Thymus (tissue), 11 donors: ENCODE data around the gene KIF2A. TPM values are rescaled to one million over a fixed set of nuclear protein-coding genes. Genes with fewer than 3 reads are reported as not detected.
A peak's percentile ranks its signal among the peaks of the same experiment; 100 is the strongest.

Source experiments
- DNase-seq, 9 donors: peaks; one replicate each; pipeline ENCODE4 v3.0.0-alpha.2; 2013; ENCODE audit warnings: low spot score in 9 of 9, low read depth in 6 of 9, missing footprints in 1 of 9
- H3K27ac ChIP-seq, 2 donors: one replicate each; pipeline ENCODE4 v1.5.1; 2013; ENCODE audit warnings: control low read depth in 1 of 2, low read depth in 1 of 2, low read length in 1 of 2, mild to moderate bottlenecking in 1 of 2, moderate library complexity in 1 of 2
- H3K27me3 ChIP-seq, 2 donors: one replicate each; pipeline ENCODE4 v1.5.1; 2013; ENCODE audit warnings: low read length in 1 of 2; ENCODE audit not compliant: control insufficient read depth in 2 of 2, insufficient read depth in 1 of 2
- H3K36me3 ChIP-seq, 2 donors: one replicate each; pipeline ENCODE4 v1.5.1; 2013; ENCODE audit warnings: low read length in 1 of 2, mild to moderate bottlenecking in 1 of 2, moderate library complexity in 1 of 2; ENCODE audit not compliant: control insufficient read depth in 2 of 2, insufficient read depth in 2 of 2
- H3K4me1 ChIP-seq, 2 donors: one replicate each; pipeline ENCODE4 v1.5.1; 2013; ENCODE audit warnings: low read length in 2 of 2; ENCODE audit not compliant: control insufficient read depth in 2 of 2, insufficient read depth in 2 of 2
- H3K4me3 ChIP-seq, 2 donors: one replicate each; pipeline ENCODE4 v1.5.1; 2013; ENCODE audit warnings: low read length in 2 of 2, control low read depth in 1 of 2, mild to moderate bottlenecking in 1 of 2
- H3K9me3 ChIP-seq, 2 donors: one replicate each; pipeline ENCODE4 v1.5.1; 2013; ENCODE audit warnings: low read length in 1 of 2, mild to moderate bottlenecking in 1 of 2; ENCODE audit not compliant: control insufficient read depth in 2 of 2, insufficient read depth in 1 of 2
- WGBS: extraction: QIAGEN DNeasy Blood & Tissue Kit; methylation state at CpG from one replicate; pipeline ENCODE4 v1.1.7; 2013; 5-methylcytosine and 5-hydroxymethylcytosine counted together
- polyA plus RNA-seq: library from polyadenylated mRNA; stranded (reverse); fragments of 200-250 nt; gene quantifications from one replicate; pipeline ENCODE4 v1.2.3, GENCODE V29; 2013
- total RNA-seq: library from RNA; stranded (reverse); fragments of 120-200 nt; gene quantifications from one replicate; pipeline ENCODE4 v1.2.4, GENCODE V29; 2013
- donor health status: healthy.

Gene KIF2A
- total and polyA plus RNA-seq, 2 donors = 14.7 to 70.5 TPM

DNA sequence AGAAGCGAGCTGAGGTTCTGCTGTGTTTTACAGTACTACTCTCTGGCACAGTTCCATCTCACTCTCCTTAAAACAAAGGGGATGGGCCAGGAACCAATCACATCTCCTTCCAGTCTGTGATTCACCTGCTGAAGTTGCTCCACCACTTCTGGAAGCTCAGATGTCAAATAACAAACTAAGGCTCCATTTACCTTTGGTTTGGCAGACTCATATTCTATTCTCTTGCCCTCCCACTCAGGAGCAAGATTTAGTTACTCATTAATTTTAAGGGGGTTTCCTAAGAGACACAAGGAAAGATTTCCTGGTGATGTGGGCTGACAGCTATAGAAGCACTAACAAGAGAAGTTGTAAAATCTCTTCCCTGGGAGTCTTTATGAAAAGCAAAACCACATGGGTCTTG is 37.8 kb upstream of the KIF2A start:
- no peak overlapping the region for H3K4me3 ChIP-seq
- no peaks in the 10 kb centered on the region for H3K9me3 ChIP-seq
- no peaks in the 10 kb centered on the region for H3K27me3 ChIP-seq
- H3K36me3 ChIP-seq = no peaks in the 10 kb centered on the region
- peak overlapping the region in 1 of 2 donors; percentile 26 for H3K27ac ChIP-seq
- DNase-seq = peak in 2 of 9 donors; percentile 16 to 35
- no peaks in the 10 kb centered on the region for H3K4me1 ChIP-seq
- 88% methylated on average over 1 of the region's 1 CpG for WGBS

DNA sequence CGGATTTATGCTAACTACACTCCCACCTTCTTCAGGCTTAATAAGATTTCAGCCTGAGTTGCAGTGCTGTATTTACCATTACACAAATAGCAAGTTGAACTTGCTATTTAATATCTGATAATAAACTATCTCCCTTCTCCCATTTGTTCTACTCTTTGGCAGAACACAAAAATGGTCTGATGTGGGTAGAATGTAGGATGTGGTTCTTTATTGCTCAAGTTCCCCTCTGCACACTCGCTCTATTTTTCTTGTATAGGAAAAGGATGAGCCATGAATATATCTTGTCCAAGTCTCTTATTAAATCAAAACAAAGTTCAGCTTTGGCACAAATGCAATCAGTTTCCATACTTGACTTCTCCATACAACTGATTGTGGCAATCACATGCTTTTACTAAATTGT is 37.2 kb upstream of the KIF2A start:
- Histone ChIP-seq H3K27ac (peak overlapping the region in 1 of 2 donors; percentile 26), H3K27me3 (no peaks in the 10 kb centered on the region), H3K4me3 (no peak overlapping the region), H3K9me3 (no peaks in the 10 kb centered on the region), H3K4me1 (no peaks in the 10 kb centered on the region), H3K36me3 (no peaks in the 10 kb centered on the region)
- 58% methylated on average over 2 of the region's 2 CpGs for WGBS
- DNase-seq = peak in 1 of 9 donors; percentile 40

DNA sequence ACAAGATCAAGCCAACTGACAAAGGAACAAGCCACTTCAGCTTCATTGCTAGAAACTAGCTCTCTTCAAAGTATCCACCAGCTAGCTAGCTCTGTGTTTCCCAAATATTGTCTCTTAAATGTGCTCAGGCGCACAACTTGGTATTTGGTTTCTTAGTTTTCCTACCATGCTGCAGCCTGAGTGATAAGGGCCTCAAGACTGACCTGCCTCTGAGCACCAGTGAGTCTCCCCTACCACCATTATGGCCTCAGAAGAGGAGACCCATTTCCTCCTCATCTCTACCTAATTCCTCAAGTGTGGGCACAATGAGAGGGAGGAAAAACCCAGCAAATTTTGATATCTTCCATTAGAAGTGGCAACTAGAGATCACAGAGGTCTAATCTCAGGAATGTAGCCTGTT is 34.6 kb upstream of the KIF2A start:
- Histone ChIP-seq H3K4me3 (no peak overlapping the region), H3K27ac (no peak overlapping the region), H3K4me1 (no peaks in the 10 kb centered on the region), H3K9me3 (no peaks in the 10 kb centered on the region), H3K27me3 (no peaks in the 10 kb centered on the region), H3K36me3 (no peaks in the 10 kb centered on the region)
- 96% methylated on average over 1 of the region's 1 CpG for WGBS
- no peak for DNase-seq

DNA sequence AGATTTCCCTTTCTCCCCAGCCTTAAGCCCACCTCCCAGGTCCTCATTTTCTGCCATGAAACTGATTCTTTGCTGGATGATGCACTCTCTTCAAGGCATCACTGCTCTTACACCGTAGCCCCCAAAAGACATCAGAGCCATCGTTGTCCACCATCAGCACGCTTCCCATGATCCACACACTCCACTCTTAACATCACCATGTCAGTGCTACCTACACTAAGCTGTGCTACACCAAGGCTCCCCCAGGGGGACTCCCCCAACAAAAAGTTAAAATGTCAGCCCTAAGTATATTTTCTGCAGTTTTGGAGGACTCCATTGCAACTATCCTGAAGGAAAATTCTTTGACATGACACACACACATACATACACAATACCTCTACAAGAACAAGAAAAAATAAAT is 34.1 kb upstream of the KIF2A start:
- H3K36me3 ChIP-seq = no peaks in the 10 kb centered on the region
- H3K27ac ChIP-seq = no peak overlapping the region
- H3K4me1 ChIP-seq = no peaks in the 10 kb centered on the region
- 98% methylated on average over 3 of the region's 3 CpGs for WGBS
- no peak for DNase-seq
- H3K4me3 ChIP-seq = no peak overlapping the region
- H3K27me3 ChIP-seq = no peaks in the 10 kb centered on the region
- H3K9me3 ChIP-seq = no peaks in the 10 kb centered on the region

DNA sequence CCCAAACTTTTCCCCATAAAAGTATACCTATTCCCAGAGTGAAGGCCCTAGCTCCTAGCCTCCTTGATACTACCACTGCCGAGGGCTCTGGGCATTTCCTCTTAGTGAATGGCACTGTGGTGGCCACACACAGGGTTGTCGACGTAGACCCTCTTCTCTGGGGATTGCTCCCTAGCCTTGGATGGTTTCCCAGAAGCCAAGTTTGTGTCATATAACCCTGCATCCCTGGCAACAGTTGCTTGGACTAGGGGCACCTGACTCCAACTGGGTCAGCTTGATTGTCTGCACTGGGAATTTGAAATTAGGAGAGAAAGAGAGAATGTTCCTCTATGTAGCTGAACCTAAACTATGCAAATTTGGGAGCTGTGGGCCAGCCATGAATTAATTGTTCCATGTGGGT is 32.3 kb upstream of the KIF2A start:
- H3K27me3 ChIP-seq = no peaks in the 10 kb centered on the region
- H3K27ac ChIP-seq = no peak overlapping the region
- H3K9me3 ChIP-seq = no peaks in the 10 kb centered on the region
- no peaks in the 10 kb centered on the region for H3K36me3 ChIP-seq
- no peak overlapping the region for H3K4me3 ChIP-seq
- H3K4me1 ChIP-seq = no peaks in the 10 kb centered on the region
- 97% methylated on average over 3 of the region's 3 CpGs for WGBS
- no peak for DNase-seq

DNA sequence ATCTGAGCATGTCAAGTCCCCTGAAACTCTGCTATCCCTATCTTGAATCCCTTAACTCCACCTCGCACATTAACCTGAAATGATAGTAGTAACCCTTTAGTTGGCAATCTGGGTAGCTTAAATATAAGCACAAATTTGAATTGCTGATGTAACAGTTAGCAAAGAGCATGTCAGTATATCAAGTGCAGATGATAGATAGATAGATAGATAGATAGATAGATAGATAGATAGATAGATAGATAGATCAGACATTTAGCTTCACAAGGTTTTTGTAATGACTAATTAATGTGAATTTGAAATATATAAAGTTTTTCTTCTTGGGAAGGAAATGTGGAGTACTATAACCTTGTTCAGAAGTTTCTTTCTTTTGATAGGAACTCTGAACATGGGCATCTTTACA is 30.4 kb upstream of the KIF2A start:
- no peaks in the 10 kb centered on the region for H3K27me3 ChIP-seq
- no peak for DNase-seq
- no peak overlapping the region for H3K27ac ChIP-seq
- 100% methylated on average over 1 of the region's 1 CpG for whole genome bisulfite sequencing
- H3K9me3 ChIP-seq = no peaks in the 10 kb centered on the region
- H3K36me3 ChIP-seq = no peaks in the 10 kb centered on the region
- H3K4me3 ChIP-seq = no peak overlapping the region
- no peaks in the 10 kb centered on the region for H3K4me1 ChIP-seq

DNA sequence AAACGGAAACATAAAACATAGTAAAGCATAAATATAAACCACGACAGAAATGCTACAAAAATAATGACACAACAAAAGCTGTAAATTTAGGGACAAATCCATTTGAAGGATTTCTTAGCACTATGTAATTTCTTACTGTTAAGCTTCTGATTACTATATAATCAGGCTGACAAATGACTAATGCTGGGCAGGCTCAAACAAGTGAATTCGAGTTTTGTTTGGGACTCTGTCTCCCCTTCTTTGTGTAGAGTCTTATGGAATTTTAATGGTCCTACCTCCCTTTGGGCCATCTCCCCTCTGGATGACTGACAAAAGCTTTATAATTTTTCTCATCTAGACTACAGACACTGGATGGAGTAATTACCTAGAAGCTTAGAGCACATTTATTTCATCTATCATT is 24.6 kb upstream of the KIF2A start:
- no peak for DNase-seq
- no peak overlapping the region for H3K4me3 ChIP-seq
- WGBS = 77% methylated on average over 3 of the region's 3 CpGs
- peaks cover 0 to 3% of the 10 kb centered on the region in 2 donors for H3K9me3 ChIP-seq
- no peaks in the 10 kb centered on the region for H3K27me3 ChIP-seq
- no peaks in the 10 kb centered on the region for H3K4me1 ChIP-seq
- H3K27ac ChIP-seq = no peak overlapping the region
- H3K36me3 ChIP-seq = no peaks in the 10 kb centered on the region

DNA sequence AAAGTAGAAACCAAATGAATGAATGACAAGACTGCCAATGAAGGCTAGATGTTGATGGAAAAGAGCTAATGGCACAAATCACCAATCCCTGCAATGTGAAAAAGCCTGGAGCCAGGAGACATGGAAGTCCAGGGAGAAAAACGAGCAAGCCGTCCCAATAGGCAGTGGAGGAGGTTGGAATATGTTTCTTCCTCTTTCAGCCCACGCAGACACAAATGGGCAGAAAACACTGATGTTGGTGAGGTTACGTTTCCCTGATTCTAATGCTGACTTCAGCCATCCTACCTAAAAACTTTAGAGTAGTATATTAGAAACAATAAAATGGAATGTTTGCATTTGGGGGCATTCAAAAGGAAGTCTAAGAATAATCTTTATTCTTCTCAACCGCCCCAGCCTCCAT is 23.9 kb upstream of the KIF2A start:
- Histone ChIP-seq H3K27ac (no peak overlapping the region), H3K4me1 (no peaks in the 10 kb centered on the region), H3K9me3 (peaks cover 0 to 3% of the 10 kb centered on the region in 2 donors), H3K4me3 (no peak overlapping the region), H3K36me3 (no peaks in the 10 kb centered on the region), H3K27me3 (no peaks in the 10 kb centered on the region)
- 78% methylated on average over 5 of the region's 5 CpGs for WGBS
- no peak for DNase-seq

DNA sequence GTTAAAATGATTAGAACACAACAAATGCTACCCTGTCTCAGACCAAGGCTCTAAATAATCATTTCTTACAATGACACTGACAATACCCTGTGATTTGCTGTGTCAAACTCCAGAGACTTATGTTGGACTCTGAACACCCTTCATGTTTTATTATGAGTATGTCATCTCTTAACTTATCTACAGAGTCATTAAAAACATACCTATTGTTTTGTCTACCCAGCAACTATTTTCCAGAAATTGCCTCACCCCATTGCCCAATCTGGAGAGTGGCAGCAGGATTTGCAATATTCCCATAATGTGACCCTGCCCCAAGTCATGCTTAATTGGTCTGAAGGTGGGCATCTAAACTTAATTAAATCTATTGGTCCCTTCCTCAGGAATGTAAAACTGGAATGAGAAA is 23.0 kb upstream of the KIF2A start:
- no peak overlapping the region for H3K27ac ChIP-seq
- no peaks in the 10 kb centered on the region for H3K36me3 ChIP-seq
- no peaks in the 10 kb centered on the region for H3K4me1 ChIP-seq
- no peak overlapping the region for H3K4me3 ChIP-seq
- H3K27me3 ChIP-seq = no peaks in the 10 kb centered on the region
- H3K9me3 ChIP-seq = peaks cover 0 to 3% of the 10 kb centered on the region in 2 donors
- no peak for DNase-seq

DNA sequence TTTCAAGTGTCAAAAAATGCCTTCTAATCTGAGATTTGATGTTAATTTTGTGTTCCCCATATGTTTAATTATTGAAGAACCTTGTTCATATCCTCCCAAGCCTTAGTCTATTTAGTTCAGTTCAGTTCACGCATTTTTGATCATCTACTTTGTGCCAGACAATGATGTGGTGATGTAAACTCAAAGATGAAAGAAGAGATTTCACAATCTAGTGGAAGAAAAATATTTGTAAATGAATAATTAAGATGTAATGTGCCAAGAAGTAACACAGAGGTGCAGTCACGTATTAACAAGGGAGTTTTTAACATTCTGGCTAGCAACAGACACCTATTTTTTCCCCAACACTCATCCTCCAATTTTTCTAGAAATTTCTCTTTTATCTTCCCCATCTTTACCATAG is 22.1 kb upstream of the KIF2A start:
- no peak for DNase-seq
- Histone ChIP-seq H3K27ac (no peak overlapping the region), H3K4me3 (no peak overlapping the region), H3K27me3 (no peaks in the 10 kb centered on the region), H3K36me3 (no peaks in the 10 kb centered on the region), H3K4me1 (no peaks in the 10 kb centered on the region), H3K9me3 (peaks cover 0 to 3% of the 10 kb centered on the region in 2 donors)
- WGBS = 95% methylated on average over 2 of the region's 2 CpGs
